ENCODE data around the gene ZNF667. TPM values are rescaled to one million over a fixed set of nuclear protein-coding genes. Genes with fewer than 3 reads are reported as not detected.

Gene ZNF667
- 0.10 TPM in 1 of 2 replicates, not detected in the other for total RNA-seq (ENCODE audit: low replicate concordance)
- long read RNA-seq: 0 reads

- Mint-ChIP-seq H3K27me3 (no peaks in the 10 kb centered on the region), H3K4me3 (no peak within 1 kb of the TSS), H3K4me1 (ENCODE audit: unreplicated experiment) (no peaks in the 10 kb centered on the region), H3K9me3 (peaks cover 23% of the 10 kb centered on the region), H3K36me3 (no peaks in the 10 kb centered on the region), H3K27ac (no peak within 1 kb of the TSS)
- TF ChIP-seq, protein P1, sequence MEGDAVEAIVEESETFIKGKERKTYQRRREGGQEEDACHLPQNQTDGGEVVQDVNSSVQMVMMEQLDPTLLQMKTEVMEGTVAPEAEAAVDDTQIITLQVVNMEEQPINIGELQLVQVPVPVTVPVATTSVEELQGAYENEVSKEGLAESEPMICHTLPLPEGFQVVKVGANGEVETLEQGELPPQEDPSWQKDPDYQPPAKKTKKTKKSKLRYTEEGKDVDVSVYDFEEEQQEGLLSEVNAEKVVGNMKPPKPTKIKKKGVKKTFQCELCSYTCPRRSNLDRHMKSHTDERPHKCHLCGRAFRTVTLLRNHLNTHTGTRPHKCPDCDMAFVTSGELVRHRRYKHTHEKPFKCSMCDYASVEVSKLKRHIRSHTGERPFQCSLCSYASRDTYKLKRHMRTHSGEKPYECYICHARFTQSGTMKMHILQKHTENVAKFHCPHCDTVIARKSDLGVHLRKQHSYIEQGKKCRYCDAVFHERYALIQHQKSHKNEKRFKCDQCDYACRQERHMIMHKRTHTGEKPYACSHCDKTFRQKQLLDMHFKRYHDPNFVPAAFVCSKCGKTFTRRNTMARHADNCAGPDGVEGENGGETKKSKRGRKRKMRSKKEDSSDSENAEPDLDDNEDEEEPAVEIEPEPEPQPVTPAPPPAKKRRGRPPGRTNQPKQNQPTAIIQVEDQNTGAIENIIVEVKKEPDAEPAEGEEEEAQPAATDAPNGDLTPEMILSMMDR (conservative IDR thresholded peaks at IDR 0.05): no peak
- no peak for DNase-seq (ENCODE audit: extremely low spot score, unreplicated experiment)
Observed at GRCh38 chr19:56476651-56477428, at the start of gene ZNF667. TSS of gene ZNF667 (minus strand) at chr19:56477345. CDS start at chr19:56462370, 14,975 bp downstream.

GRCh38 chr19:56525214-56525860 lies 48.2 kb upstream of the ZNF667 start:
- Mint-ChIP-seq H3K4me3 (no peak overlapping the region), H3K27ac (no peak overlapping the region), H3K4me1 (ENCODE audit: unreplicated experiment) (no peaks in the 10 kb centered on the region), H3K27me3 (no peaks in the 10 kb centered on the region), H3K36me3 (peaks cover 3% of the 10 kb centered on the region), H3K9me3 (peaks cover 31% of the 10 kb centered on the region)
- no peak for DNase-seq (ENCODE audit: extremely low spot score, unreplicated experiment)
- TF ChIP-seq, protein P1 (conservative IDR thresholded peaks at IDR 0.05): no peak

GRCh38 chr19:56508290-56508778 lies 31.2 kb upstream of the ZNF667 start:
- no peaks in the 10 kb centered on the region for H3K27me3 Mint-ChIP-seq
- no peak for DNase-seq (ENCODE audit: extremely low spot score, unreplicated experiment)
- H3K4me3 Mint-ChIP-seq: no peak overlapping the region
- peaks cover 6% of the 10 kb centered on the region for H3K9me3 Mint-ChIP-seq
- H3K27ac Mint-ChIP-seq: no peak overlapping the region
- TF ChIP-seq, protein P1 (conservative IDR thresholded peaks at IDR 0.05): no peak
- H3K4me1 Mint-ChIP-seq (ENCODE audit: unreplicated experiment): no peaks in the 10 kb centered on the region
- H3K36me3 Mint-ChIP-seq: no peaks in the 10 kb centered on the region

- no peak within 1 kb of the TSS for H3K27ac Mint-ChIP-seq
- no peak for DNase-seq (ENCODE audit: extremely low spot score, unreplicated experiment)
- H3K9me3 Mint-ChIP-seq: peaks cover 11% of the 10 kb centered on the region
Observed at GRCh38 chr19:56507446-56508289, 30.5 kb upstream of the ZNF667 start, which contains the start of gene ZNF471. TSS of gene ZNF471 (plus strand) at chr19:56507855. CDS start at chr19:56511572, 3,717 bp downstream.

DNA sequence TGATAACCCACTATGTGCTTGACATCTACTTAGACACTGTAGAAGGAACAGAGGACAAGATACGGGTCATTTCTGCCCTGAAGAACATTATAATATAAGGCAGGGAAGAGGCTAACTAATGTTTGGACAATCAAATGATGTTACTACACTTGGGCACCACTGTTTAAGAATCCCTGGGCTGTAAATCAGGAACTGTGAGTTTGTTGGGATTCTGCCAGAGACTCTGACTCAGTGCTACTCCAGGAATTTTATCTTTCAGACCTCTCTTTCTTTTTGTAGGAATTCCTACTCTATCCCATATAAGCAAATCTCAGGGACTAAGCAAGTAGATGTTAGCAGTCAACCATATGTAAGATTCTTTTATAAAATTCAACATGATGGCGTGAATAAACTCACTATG lies 27.4 kb upstream of the ZNF667 start:
- H3K27me3 Mint-ChIP-seq: no peaks in the 10 kb centered on the region
- H3K27ac Mint-ChIP-seq: no peak overlapping the region
- no peak for DNase-seq (ENCODE audit: extremely low spot score, unreplicated experiment)
- TF ChIP-seq, protein P1 (conservative IDR thresholded peaks at IDR 0.05): no peak
- peaks cover 22% of the 10 kb centered on the region for H3K9me3 Mint-ChIP-seq
- H3K36me3 Mint-ChIP-seq: no peaks in the 10 kb centered on the region
- no peaks in the 10 kb centered on the region for H3K4me1 Mint-ChIP-seq (ENCODE audit: unreplicated experiment)
- H3K4me3 Mint-ChIP-seq: no peak overlapping the region

More at GRCh38 chr19:56507446-56508289, 30.5 kb upstream of the ZNF667 start, which contains the start of gene ZNF471:
- no peaks in the 10 kb centered on the region for H3K36me3 Mint-ChIP-seq
- H3K27me3 Mint-ChIP-seq: no peaks in the 10 kb centered on the region
- no peak within 1 kb of the TSS for H3K4me3 Mint-ChIP-seq
- H3K4me1 Mint-ChIP-seq (ENCODE audit: unreplicated experiment): no peaks in the 10 kb centered on the region
- TF ChIP-seq, protein P1 (conservative IDR thresholded peaks at IDR 0.05): no peak
